GM12878 (cell line): ENCODE results near the gene VPS25.

Experiments
- BHLHE40 ChIP-seq, 2 experiments: fragments of 450-650 bp in 1 of 2; IDR thresholded peaks; 2 replicates each; pipeline ENCODE4 v1.6.1; 2011 to 2017; ENCODE audit warnings: low read depth in 2 of 2, borderline replicate concordance in 1 of 2, improper control_type of control experiment in 1 of 2, low read length in 1 of 2, mild to moderate bottlenecking in 1 of 2
- EZH2 ChIP-seq: IDR thresholded peaks from 2 replicates; pipeline ENCODE4 v1.6.1; 2012; ENCODE audit warnings: low read depth, mild to moderate bottlenecking, control low read depth, inconsistent platforms, low read length, borderline replicate concordance; ENCODE audit not compliant: control insufficient read depth
- RBBP5 ChIP-seq: fragments of 200-600 bp; sonication (generic); conservative IDR thresholded peaks from 2 replicates; pipeline ENCODE4 v1.6.1; 2016
- SMC3 ChIP-seq: IDR thresholded peaks from 2 replicates; pipeline ENCODE4 v1.6.1; 2011; ENCODE audit warnings: low read length, improper control_type of control experiment, borderline replicate concordance
- TF ChIP-seq, protein P1 (sequence below): IDR thresholded peaks from 2 replicates; pipeline ENCODE4 v1.6.1; 2012; ENCODE audit warnings: low read length, inconsistent platforms
- TF ChIP-seq, protein P2 (sequence below): fragments of 450-650 bp; conservative IDR thresholded peaks from 2 replicates; pipeline ENCODE4 v1.6.1; 2017; ENCODE audit warnings: mild to moderate bottlenecking, moderate library complexity

- TF ChIP-seq RBBP5: no peak
- no peak for TF ChIP-seq EZH2
- TF ChIP-seq, protein P1, sequence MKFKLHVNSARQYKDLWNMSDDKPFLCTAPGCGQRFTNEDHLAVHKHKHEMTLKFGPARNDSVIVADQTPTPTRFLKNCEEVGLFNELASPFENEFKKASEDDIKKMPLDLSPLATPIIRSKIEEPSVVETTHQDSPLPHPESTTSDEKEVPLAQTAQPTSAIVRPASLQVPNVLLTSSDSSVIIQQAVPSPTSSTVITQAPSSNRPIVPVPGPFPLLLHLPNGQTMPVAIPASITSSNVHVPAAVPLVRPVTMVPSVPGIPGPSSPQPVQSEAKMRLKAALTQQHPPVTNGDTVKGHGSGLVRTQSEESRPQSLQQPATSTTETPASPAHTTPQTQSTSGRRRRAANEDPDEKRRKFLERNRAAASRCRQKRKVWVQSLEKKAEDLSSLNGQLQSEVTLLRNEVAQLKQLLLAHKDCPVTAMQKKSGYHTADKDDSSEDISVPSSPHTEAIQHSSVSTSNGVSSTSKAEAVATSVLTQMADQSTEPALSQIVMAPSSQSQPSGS: no peak
- no peak for TF ChIP-seq BHLHE40 (IDR thresholded peaks at IDR 0.05; ENCODE audit: borderline replicate concordance in 1 of 2, low read depth in 2 of 2, low read length in 1 of 2)
- no peak for TF ChIP-seq SMC3
- TF ChIP-seq, protein P2, sequence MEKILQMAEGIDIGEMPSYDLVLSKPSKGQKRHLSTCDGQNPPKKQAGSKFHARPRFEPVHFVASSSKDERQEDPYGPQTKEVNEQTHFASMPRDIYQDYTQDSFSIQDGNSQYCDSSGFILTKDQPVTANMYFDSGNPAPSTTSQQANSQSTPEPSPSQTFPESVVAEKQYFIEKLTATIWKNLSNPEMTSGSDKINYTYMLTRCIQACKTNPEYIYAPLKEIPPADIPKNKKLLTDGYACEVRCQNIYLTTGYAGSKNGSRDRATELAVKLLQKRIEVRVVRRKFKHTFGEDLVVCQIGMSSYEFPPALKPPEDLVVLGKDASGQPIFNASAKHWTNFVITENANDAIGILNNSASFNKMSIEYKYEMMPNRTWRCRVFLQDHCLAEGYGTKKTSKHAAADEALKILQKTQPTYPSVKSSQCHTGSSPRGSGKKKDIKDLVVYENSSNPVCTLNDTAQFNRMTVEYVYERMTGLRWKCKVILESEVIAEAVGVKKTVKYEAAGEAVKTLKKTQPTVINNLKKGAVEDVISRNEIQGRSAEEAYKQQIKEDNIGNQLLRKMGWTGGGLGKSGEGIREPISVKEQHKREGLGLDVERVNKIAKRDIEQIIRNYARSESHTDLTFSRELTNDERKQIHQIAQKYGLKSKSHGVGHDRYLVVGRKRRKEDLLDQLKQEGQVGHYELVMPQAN: no peak
Measured at GRCh38 chr17:42751628-42752027, 21.6 kb upstream of the VPS25 start.
